Erythroblast (primary cell): ENCODE measurements around the gene MS4A4E.

Experiments
- GATA1 ChIP-seq: IDR thresholded peaks from 2 replicates; pipeline ENCODE4 v1.6.1; 2011; ENCODE audit warnings: low read depth, mild to moderate bottlenecking, control low read depth, low read length, moderate library complexity
- POLR2A ChIP-seq: IDR thresholded peaks from 2 replicates; pipeline ENCODE4 v1.6.1; 2011; ENCODE audit warnings: mild to moderate bottlenecking, low read length

DNA sequence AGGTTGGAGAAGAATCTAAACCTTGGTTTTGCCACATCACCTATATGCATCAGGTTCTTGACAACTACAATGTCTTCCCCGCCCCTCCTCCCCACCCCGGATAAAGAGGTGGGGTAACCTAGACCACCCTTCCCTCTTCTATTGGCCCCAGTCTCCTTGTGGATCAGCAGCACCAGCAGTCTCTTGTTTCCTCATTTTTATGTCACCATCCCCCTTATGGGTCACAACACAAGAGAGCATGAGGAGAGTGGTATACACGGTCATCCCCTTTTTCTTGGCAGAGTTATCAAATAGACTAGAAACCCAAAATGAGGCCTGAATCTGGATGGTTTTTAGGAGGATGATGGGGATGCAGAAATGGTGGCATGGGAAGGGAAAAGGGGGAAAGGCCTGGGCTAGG, 1.2 kb downstream of the MS4A4E start:
- no peak for TF ChIP-seq POLR2A
- no peak for TF ChIP-seq GATA1
